IMR-90 (cell line): ENCODE results near the gene NDUFV3.

Experiments used
- POLR2A ChIP-seq: IDR thresholded peaks from 2 replicates; pipeline ENCODE4 v1.6.1; 2012; ENCODE audit warnings: mild to moderate bottlenecking, low read depth, low read length
- TF ChIP-seq, protein P1 (sequence below): conservative IDR thresholded peaks from 2 replicates; pipeline ENCODE4 v1.5.1; 2012; ENCODE audit warnings: mild to moderate bottlenecking, low read depth, low read length, improper control_type of control experiment
- TF ChIP-seq, protein P2 (sequence below): fragments of 150-350 bp; IDR thresholded peaks from 2 replicates; pipeline ENCODE4 v1.6.1; 2016; ENCODE audit warnings: low read depth, mild to moderate bottlenecking, low read length, moderate library complexity, borderline replicate concordance

DNA sequence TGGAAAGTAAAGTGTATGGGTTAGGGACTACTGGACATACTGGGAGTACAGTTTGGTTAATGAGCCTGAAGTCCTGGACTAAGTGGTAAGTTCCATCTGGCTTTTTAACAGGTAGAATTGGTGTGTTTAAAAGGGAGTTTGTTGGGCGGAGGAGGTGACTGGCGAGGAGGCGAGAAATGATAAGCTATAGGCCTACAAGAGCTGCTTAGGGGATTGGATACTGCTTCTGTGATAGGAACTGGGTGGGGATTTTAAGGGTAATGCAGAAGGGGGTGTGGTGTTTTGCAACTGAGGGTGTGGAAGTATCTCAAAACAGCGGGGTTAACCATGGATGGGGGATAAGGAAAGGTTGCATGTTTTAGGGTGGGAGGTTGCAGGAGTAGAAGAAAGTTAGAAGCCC, 28.8 kb downstream of the NDUFV3 start:
- no peak for TF ChIP-seq POLR2A
- TF ChIP-seq, protein P1, sequence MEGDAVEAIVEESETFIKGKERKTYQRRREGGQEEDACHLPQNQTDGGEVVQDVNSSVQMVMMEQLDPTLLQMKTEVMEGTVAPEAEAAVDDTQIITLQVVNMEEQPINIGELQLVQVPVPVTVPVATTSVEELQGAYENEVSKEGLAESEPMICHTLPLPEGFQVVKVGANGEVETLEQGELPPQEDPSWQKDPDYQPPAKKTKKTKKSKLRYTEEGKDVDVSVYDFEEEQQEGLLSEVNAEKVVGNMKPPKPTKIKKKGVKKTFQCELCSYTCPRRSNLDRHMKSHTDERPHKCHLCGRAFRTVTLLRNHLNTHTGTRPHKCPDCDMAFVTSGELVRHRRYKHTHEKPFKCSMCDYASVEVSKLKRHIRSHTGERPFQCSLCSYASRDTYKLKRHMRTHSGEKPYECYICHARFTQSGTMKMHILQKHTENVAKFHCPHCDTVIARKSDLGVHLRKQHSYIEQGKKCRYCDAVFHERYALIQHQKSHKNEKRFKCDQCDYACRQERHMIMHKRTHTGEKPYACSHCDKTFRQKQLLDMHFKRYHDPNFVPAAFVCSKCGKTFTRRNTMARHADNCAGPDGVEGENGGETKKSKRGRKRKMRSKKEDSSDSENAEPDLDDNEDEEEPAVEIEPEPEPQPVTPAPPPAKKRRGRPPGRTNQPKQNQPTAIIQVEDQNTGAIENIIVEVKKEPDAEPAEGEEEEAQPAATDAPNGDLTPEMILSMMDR, result no peak
- TF ChIP-seq, protein P2, sequence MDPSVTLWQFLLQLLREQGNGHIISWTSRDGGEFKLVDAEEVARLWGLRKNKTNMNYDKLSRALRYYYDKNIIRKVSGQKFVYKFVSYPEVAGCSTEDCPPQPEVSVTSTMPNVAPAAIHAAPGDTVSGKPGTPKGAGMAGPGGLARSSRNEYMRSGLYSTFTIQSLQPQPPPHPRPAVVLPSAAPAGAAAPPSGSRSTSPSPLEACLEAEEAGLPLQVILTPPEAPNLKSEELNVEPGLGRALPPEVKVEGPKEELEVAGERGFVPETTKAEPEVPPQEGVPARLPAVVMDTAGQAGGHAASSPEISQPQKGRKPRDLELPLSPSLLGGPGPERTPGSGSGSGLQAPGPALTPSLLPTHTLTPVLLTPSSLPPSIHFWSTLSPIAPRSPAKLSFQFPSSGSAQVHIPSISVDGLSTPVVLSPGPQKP, result no peak
